Measurements from ENCODE around the gene TIMP2.
"Not testable (repeated sequence)": the region's sequence is repeated elsewhere in the genome, so short reads cannot be mapped to it uniquely, and the experiment has no call there.

TIMP2 gene

GRCh38 chr17:78915872-78916632 lies 9.1 kb downstream of the TIMP2 start:
- in situ Hi-C loops (cut with HindIII; ENCODE audit: low pct_ligation_motif_present, low pct_unique_long_range_greater_than_20kb, low sequenced_read_pairs), result no loop called here
- no peak for DNase-seq

GRCh38 chr17:78913115-78913514 lies 12.1 kb downstream of the TIMP2 start:
- in situ Hi-C loops (cut with HindIII; ENCODE audit: low pct_ligation_motif_present, low pct_unique_long_range_greater_than_20kb, low sequenced_read_pairs), result no loop called here
- DNase-seq, result no peak

GRCh38 chr17:78912082-78912481 lies 13.1 kb downstream of the TIMP2 start:
- in situ Hi-C loops (cut with HindIII; ENCODE audit: low pct_ligation_motif_present, low pct_unique_long_range_greater_than_20kb, low sequenced_read_pairs), result no loop called here

DNA sequence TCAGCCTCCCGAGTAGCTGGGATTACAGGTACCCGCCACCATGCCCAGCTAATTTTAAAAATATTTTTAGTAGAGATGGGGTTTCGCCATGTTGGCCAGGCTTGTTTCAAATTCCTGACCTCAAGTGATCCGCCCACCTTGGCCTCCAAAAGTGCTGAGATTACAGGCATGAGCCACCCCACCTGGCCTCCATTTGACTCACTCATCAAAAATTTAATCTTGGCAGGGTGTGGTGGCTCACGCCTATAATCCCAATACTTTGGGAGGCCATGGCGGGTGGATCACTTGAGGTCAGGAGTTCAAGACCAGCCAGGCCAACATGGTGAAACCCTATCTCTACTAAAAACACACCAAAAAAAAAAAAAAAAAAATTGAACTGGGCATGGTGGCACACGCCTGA lies 13.6 kb downstream of the TIMP2 start:
- in situ Hi-C loops (cut with HindIII; ENCODE audit: low pct_ligation_motif_present, low pct_unique_long_range_greater_than_20kb, low sequenced_read_pairs); DNase-seq: not testable (repeated sequence)

More at GRCh38 chr17:78912082-78912481, 13.1 kb downstream of the TIMP2 start:
- no peak for DNase-seq

DNA sequence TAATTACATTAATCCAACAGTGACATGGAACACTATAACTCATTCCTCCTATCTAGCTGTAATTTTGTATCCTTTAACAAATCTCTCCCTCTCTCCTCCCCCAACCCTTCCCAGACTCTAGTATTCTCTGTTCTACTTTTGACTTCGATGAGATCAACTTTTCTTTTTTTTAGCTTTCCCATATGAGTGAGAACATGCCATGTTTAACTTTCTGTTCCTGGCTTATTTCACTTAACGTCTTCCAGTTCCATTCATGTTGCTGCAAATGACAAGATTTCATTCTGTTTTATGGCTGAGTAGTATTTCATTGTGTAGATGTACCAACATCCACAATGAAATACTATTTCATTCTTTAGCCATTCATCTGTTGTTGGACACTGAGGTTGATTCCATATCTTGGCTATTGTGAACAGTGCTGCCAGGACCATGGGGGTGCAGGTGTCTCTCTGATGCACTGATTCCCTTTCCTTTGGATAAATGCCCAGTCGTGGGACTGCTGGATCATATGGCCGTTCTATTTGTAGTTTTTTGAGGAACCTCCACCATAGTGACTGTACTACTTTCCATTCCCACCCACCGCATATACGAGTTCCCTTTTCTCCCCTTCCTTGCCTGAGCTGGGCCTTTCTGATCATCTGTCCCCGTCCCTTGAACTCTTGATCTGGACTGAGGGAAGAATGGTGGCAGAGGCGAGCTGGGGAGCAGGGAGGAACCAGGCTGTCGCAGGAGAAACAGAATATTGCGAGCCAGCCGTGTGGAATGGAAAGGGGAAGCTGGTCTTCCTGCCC lies 14.5 kb downstream of the TIMP2 start:
- in situ Hi-C loops (cut with HindIII; ENCODE audit: low pct_ligation_motif_present, low pct_unique_long_range_greater_than_20kb, low sequenced_read_pairs), result no loop called here
- DNase-seq, result no peak

- in situ Hi-C loops (cut with HindIII; ENCODE audit: low pct_ligation_motif_present, low pct_unique_long_range_greater_than_20kb, low sequenced_read_pairs), result no loop called here
- no peak for DNase-seq
These were observed 16.8 kb downstream of the TIMP2 start for GRCh38 chr17:78908426-78908825.

DNA sequence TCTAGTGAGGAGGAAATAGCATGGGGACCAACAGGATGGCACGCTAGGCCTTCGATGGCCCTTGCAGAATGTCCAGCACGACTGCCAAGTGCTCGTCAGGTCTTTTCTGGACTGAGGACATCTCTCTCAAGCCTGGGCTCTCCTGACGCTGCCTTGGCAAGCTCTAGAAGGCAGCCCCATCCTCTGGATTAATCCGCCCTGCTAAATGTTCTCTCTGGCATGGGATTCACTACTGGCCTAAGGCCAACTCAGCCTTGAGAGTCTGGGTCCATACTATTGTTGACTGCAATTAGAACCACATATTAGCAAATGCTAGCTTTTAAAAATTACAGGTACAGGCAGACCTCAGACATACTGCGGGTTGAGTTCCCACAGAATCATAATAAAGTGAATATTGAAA lies 19.6 kb downstream of the TIMP2 start:
- in situ Hi-C loops (cut with HindIII; ENCODE audit: low pct_ligation_motif_present, low pct_unique_long_range_greater_than_20kb, low sequenced_read_pairs), result no loop called here
- DNase-seq, result no peak

DNA sequence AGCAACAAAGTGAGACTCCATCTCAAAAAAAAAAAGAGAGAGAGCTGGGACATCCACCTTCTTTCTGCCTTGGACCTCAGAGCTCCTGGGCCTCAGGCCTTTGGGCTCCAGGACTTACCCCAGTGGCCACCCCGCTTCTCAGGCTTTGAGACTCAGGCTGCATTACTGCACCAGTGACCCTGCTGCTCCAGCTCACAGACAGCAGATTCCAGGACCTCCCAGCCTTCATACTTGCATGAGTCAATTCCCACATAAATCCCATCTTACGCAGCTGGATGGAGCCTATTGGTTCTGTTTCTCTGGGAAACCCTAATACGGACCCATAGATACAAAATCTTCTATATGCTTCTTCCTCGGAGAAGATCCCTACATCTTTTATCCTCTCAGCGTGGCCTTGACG lies 20.1 kb downstream of the TIMP2 start:
- no peak for DNase-seq
- in situ Hi-C loops (cut with HindIII; ENCODE audit: low pct_ligation_motif_present, low pct_unique_long_range_greater_than_20kb, low sequenced_read_pairs), result no loop called here

- no peak for DNase-seq
- in situ Hi-C loops (cut with HindIII; ENCODE audit: low pct_ligation_motif_present, low pct_unique_long_range_greater_than_20kb, low sequenced_read_pairs), result no loop called here
These were observed 20.8 kb downstream of the TIMP2 start for GRCh38 chr17:78904371-78904770.

GRCh38 chr17:78903101-78903779 lies 21.9 kb downstream of the TIMP2 start, which contains the start of gene CEP295NL:
Gene CEP295NL, minus strand, starts transcription at chr17:78903201. Its CDS starts 1,373 bp downstream, at chr17:78901828.
- in situ Hi-C loops (cut with HindIII; ENCODE audit: low pct_ligation_motif_present, low pct_unique_long_range_greater_than_20kb, low sequenced_read_pairs), result no loop called here
- DNase-seq, result peak; percentile 24

- DNase-seq; in situ Hi-C loops (cut with HindIII; ENCODE audit: low pct_ligation_motif_present, low pct_unique_long_range_greater_than_20kb, low sequenced_read_pairs): not testable (repeated sequence)
These were observed 23.0 kb downstream of the TIMP2 start for GRCh38 chr17:78902231-78902630.

DNA sequence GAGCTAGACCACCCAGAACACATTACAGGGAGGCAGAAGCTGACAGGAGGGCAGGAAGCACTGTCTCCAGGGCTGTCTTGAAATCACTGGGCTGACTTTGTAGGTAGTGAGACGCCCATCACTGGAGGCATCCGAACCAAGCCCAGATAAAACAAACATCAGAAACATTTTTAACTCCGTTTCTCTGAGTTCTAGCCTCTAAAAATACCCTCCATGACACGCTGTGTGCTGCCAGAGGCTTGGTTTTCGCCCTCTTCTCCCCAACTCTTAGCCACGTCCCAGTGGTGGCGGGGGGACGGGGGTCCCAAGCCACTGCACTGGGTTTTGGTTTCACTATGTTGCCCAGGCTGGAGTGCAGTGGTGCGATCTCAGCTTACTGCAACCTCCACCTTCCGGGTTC lies 23.4 kb downstream of the TIMP2 start:
- in situ Hi-C loops (cut with HindIII; ENCODE audit: low pct_ligation_motif_present, low pct_unique_long_range_greater_than_20kb, low sequenced_read_pairs), result no loop called here
- DNase-seq, result no peak

DNA sequence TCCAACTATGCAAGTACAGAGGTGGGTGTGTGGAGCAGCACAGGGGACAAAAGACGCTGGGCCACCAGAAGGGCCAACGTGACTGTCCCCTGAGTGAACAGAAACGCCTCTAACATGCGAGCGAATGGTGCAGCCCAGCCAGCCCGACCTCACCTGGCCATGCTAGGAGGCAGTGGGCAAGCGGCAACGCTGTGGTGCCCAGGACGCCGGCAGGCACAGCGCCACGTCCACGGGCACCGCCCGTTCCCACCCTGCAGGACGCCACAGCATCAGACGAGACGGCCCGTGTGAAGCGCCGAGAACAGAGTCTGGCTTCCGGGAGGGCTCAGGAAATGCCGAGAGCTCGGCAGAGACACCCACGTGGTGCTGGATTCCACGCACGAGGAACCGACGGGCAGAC lies 24.4 kb downstream of the TIMP2 start:
- in situ Hi-C loops (cut with HindIII; ENCODE audit: low pct_ligation_motif_present, low pct_unique_long_range_greater_than_20kb, low sequenced_read_pairs), result no loop called here

DNA sequence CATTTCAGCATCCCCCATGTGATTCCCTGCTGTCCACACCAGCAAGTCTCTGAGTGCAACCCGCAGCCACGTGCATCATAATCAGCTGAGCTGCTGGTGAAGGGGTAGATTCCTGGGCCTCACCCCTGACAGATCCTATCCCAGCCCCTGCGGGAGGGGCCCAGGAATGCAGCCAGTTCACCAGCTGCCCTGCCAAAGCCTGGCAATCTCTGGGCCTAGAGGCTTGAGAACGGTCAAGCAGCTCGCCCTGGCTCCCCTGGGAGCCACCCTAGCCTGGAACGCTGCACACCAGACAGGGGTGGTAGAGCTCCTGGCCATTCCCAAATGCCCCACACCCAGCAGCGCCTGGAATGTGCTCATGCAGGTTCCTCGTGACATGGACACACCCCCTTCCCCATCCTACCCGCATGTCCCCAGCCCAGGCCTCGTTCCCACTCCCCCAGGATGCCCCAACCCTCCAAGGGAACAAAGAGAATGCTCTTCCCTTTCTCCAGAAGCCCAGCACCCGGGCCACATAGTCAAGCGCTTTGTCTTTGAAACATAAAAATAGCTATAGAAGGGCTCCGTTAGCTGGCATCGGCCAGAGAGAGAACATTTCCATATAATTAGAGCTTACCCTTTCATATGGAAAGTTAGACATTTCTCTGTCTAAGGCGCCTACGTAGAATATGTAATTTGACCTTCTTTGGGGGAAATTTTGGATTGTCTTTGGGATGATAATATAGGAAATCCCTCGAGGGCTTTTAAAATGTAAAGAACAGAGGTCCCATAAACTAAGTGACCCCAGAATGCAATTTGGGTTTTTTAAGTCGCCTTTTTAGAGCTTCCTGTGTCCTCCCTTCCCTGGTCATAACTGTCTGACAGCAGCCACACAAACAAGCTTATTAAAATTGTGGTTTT lies 25.6 kb downstream of the TIMP2 start:
- DNase-seq, result no peak

More for the DNA sequence above, 24.4 kb downstream of the TIMP2 start:
- DNase-seq, result no peak

GRCh38 chr17:78898947-78899346 lies 26.2 kb downstream of the TIMP2 start:
- in situ Hi-C loops (cut with HindIII; ENCODE audit: low pct_ligation_motif_present, low pct_unique_long_range_greater_than_20kb, low sequenced_read_pairs), result no loop called here
- DNase-seq, result no peak

More for the DNA sequence above, 25.6 kb downstream of the TIMP2 start:
- in situ Hi-C loops (cut with HindIII; ENCODE audit: low pct_ligation_motif_present, low pct_unique_long_range_greater_than_20kb, low sequenced_read_pairs), result no loop called here

GRCh38 chr17:78898075-78898836 lies 26.9 kb downstream of the TIMP2 start:
- no peak for DNase-seq
- in situ Hi-C loops (cut with HindIII; ENCODE audit: low pct_ligation_motif_present, low pct_unique_long_range_greater_than_20kb, low sequenced_read_pairs), result no loop called here

- in situ Hi-C loops (cut with HindIII; ENCODE audit: low pct_ligation_motif_present, low pct_unique_long_range_greater_than_20kb, low sequenced_read_pairs), result no loop called here
These were observed 27.5 kb downstream of the TIMP2 start for GRCh38 chr17:78897664-78898047.

More at GRCh38 chr17:78897664-78898047, 27.5 kb downstream of the TIMP2 start:
- DNase-seq, result no peak

All from ACHN (cell line).